ENCODE measurements around the gene CD177.
"Not testable (repeated sequence)": the region's sequence is repeated elsewhere in the genome, so short reads cannot be mapped to it uniquely, and the experiment has no call there.

Gene CD177

DNA sequence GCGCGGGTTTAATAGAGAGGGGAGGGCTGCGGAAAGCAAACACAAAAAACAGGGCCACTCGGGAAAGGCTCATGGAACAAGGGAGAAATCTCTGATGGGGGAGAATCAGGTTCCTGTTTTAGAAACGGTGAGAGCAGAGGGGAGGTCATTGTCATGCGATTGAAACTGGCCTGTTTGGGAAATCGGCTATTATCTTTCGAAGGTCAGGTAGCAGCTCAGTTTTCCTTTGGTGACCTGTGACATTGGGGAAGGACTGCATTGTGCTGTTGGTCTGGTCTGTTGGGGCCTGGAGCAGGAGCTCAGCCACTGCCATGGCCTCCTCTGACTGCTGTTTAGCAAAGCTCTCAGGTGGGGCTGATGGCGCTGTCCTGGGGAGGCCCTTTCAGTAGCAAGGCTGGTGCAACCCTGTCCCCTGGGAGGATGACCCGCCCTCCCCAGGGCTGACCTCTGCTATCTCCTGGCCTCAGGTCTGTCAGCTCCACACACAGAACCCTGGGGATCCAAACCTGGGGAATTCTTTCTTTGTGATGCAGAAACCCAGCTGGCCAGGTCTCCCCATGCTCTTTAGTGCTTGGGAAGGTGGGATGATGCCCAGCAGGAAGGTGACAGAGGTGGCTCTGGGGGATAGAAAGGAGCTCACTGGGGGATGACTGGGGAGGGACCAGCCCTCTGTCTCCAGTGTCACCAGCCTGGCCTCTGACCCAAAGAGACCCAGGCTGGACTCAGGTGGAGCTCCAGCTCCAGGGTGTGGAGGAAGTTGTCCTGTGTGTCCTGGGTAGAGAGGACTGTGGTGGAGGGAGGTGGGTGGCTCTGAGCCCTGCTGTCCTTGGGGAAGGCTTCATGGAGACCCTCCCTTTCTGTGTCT is 21.2 kb upstream of the CD177 start:
- no peak for DNase-seq

DNA sequence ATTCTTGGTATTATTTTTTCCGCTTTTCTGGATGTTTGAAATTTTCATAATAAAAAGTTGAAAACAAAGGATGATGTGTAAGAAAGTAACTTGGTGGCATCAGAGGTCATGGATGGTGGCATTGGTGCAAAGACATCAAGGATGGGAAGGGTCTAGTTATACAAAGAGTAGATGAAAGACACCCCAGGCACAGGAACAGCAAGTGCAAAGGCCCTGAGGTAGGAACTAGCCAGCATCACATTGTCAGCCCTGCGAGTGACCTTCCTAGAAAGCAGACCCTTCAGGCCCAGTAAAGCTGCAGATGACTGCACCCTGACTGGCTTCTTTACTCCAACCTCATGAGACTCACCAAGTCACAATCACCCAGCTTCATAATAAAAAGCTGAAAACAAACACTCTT is 17.0 kb upstream of the CD177 start:
- not testable (repeated sequence) for DNase-seq

DNA sequence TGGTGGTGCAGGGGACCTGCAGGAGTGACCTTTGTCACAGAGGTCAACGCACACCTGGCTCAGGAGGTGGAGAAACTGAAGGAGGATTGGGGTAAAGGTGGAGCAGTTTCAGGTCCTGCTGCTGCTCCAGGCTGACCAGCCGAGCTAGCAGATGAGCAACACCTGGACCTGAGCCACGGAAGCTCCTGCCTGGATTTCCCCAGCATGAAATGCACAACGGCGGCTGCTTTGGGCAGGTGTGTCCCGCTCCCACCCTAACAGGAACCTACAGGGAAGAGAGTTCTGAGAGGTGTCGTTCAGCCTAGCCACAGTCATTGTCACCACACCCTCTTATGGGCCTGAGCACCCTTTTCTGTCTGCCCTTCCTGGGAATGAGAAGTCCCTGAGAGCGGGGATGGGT is 15.7 kb upstream of the CD177 start:
- DNase-seq = no peak

DNA sequence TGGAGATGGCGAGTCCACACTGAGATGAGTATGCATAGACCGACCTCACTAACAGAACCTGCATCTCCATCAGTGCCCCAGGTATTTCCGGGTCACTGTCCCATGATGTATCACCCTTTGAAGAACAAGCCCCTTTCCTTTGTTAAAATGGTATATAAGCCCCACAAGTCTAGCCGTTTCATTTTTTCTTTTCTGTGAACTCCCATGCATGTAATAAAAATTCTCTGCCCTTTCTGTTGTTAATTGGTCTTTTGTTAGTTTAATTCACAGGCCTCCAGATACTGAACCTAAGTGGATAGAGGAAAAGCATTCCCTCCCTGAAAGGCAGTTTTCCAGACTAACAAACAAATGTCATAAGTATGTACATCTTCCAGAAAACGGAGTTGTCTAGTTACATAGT is 15.0 kb upstream of the CD177 start:
- no peak for DNase-seq

DNA sequence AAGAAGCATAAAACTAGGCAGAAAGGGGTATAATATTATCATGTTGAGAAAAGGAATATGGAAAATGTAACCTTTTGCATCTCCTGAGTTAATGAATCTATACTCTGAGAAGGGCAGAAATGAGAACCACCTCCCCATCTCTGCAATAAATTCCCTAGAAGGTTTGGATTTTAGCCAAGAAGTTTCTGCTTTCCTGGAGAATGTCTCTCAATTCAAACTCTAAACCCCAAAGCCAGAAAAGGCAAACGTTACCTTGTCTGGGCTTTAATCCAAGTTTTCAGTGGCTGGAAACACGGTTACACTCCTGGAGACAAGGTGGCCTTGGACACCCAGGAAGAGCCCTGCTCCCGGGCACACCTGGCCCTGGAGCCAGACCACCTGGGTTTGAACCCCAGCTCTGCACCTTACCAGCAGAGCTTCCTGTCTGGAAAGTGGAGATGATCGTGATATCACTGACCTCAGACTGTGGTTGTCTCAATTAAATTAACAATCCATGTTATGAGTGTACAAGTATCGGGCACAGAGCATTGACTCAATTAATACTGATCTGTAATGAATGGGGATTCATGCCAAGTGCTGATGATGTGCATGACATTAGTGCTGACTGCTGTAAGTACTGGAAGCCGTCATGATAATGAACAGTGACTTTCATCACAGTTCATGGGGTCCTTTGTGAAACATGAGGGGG is 14.1 kb upstream of the CD177 start:
- DNase-seq = not testable (repeated sequence)

DNA sequence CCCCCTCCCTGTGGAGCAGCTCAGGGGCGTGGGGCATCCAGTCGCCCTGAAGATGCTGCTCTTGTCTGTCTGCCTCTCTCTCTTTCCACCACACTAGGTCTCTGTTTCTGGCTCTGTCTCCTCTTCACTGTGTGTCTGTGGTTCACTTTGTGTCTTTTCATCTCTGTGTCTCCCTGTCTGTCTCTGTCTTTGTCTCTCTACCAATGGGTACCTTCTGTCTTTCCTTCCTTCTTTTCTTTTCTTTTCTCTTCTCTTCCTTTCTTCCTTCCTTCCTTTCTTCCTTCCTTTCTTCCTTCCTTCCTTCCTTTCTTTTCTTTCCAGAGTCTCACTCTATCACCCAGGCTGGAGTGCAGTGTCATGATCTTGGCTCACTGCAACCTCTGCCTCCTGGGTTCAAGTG is 13.4 kb upstream of the CD177 start:
- not testable (repeated sequence) for DNase-seq

DNA sequence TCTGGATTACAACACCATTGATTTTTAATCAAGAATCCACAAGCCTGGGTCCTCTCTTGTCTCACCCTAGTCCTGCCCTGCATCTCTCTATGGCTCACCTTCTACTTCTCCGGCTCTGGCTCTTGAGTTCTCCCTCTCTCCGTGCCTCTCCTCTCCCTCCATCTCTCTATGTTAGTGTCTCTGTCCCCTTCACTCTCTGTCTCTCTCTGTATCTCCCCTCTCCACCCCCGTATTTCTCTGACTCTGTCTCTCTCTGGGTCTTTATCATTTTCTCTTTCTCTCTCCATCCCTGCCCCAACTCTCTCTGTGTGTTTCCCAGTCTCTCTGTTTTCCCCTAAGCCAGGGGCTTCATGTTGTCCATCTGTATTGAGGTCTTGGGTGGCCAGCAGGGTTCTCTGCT is 12.4 kb upstream of the CD177 start:
- not testable (repeated sequence) for DNase-seq

DNA sequence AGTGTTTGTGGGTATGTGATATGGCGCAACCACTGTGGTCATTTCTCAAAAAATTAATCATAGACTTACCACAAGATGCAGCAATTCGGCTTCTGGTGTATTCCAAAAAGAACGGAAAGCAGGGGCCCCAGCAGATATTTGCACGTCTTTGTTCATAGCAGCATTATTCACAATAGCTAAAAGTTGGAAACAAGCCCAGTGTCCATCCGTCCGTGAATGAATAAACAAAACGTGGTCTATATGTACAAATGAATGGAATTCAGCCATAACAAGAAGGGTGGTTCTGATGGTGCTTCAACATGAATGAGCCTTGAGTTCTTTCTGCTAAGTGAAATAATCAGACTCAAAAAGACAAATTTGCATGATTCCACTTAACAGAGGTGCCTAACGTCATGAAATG is 11.4 kb upstream of the CD177 start:
- DNase-seq = peak; percentile 5

DNA sequence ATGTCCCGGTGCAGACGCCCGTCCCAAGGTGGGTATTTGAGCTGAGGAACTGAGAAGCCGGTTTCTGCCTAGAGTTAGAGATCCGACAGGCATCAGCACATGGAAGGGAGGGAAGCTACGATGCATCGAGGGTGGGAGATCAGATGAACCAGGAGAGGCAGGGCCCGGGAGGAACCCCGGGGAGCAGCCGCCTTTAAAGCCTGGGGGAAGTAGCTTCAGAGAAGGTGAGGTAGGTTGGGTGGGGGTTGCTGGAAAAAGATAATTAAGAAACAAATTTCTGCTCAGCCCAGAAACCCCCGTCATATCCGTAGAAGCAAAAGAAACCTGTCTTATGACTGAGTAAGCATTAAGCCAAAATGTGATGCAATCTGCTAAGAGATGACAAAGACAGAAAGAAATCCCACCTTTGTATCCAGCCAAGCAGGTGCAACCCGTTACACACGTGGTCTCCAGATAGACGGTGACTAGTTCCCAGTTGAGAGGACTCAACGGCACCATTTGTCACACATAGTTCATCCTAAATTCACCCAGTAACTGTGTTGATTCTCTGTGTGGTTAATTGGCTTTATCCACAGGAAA is 9.1 kb upstream of the CD177 start:
- DNase-seq = not testable (repeated sequence)

DNA sequence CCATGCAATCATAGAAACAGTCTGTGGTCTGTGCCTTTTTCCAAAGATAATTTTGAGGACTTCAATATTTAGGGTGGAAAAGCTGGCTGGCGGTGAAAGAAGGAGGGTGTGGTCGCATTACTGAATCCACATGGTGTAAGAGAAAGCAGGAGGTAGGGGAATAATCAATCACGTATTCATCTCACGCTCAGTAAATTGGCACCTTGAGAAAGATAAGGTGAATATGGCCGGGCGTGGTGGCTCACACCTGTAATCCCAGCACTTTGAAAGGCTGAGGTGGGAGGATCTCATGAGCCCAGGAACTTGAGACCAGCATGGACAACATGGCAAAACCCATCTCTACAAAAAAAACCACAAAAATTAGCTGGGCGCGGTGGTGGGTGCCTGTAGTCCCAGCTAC is 3.7 kb upstream of the CD177 start:
- DNase-seq = not testable (repeated sequence)

DNA sequence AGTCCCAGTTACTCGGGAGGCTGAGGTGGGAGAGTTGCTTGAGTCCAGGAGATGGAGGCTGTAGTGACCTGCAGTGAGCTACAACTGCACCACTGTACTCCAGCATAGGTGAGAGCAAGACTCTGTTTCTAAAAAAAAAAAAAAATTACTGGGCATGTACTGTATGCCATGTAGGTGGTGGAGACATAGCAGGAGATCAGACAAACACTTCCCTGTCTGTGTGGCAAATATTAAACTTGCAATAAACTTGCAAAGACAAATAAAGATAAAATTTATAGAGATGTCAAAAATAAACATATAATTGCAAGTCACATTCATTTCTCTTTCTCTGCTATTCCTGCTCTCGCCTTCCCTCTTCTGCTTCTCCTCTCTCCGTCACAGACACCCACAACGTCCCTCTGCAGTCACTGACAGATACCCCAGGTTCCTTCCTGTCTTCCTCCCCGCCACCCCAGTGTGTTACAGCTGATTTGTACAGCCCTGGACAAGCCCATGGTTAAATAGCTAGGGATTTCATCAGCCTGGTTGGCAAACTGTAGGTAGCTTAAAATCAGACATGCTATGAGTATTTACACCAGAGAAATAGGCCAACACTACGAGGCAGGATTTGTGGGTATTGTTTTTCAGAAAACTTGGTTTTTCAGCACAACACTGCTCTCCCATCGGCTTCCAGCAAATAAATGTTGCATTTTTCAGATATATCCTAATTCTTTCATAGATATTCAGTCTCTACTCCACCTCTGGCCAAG is 1.3 kb upstream of the CD177 start:
- no peak for DNase-seq

DNA sequence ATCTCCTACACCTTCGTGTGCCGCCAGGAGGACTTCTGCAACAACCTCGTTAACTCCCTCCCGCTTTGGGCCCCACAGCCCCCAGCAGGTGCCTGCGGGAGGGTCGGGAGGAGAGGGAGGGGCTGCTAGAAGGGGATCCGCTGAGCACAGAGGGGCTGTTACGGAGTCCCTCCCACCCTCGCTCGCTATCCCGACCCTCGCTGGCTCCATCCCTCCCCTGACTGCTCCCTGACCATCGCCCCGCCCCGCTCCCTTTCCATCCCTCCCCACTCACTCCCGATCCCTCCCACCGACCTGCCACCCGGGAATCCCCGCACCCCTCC is 780 bp downstream of the CD177 start:
- DNase-seq = no peak

DNA sequence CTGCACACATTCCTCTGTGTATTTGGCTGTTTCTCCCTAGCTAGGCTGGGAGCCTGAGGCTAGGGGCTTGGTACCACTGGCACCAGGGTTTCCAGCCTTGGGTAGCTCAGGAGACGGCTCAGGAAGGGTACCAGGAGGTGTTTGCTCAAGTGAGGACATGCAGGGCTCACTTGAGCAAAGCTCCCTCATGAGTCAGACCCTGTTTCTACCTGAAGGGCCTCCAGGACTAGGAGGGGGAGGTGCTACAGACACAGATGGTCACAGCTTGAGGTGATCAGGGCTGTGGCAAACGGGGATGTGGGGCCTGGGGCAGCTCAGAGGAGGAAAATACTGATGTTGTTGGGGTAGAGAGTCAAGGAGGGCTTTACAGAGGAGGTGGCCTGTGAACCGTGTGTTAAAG is 3.3 kb downstream of the CD177 start:
- DNase-seq = not testable (repeated sequence)

DNA sequence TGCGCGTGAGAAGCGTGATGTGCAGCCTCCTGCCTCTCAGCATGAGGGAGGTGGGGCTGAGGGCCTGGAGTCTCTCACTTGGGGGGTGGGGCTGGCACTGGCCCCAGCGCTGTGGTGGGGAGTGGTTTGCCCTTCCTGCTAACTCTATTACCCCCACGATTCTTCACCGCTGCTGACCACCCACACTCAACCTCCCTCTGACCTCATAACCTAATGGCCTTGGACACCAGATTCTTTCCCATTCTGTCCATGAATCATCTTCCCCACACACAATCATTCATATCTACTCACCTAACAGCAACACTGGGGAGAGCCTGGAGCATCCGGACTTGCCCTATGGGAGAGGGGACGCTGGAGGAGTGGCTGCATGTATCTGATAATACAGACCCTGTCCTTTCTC is 8.7 kb downstream of the CD177 start:
- peak; percentile 47 for DNase-seq

DNA sequence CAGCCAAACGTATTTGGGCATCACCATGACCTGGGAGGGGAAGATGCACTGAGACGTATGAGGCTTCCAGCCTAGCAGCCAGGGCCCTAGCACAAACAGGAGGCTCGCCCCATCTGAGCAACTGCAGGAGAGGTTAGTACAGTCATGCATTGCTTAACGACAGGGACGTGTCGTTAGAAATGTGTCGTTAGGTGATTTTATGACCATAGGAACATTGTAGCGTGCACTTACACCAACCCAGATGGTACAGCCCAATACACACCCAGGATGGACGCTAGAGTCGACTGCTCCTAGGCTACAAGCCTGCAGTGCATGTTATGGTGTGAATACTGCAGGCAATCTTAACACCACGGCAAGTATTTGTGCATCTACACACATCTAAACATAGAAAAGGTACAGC is 9.3 kb downstream of the CD177 start:
- no peak for DNase-seq

DNA sequence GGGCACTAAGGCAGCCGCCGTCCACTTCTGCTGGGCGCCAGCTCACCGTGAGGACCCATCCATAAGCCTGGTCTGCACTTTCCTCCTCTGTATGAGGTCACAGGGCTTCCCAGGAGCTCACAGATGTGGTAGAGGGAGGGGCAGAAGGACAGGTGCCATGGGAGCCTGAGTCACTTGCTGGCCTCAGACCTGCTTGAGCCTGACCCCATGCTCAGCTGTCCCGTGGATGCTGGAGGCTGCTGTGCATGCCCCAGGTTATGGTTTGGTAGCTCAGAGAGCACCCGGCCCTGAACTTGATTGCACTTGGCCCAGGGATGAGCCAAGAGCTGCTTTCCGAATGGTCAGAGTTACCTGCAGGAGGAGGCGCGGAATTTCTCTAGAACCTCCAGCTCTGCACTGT is 12.2 kb downstream of the CD177 start:
- DNase-seq = not testable (repeated sequence)

DNA sequence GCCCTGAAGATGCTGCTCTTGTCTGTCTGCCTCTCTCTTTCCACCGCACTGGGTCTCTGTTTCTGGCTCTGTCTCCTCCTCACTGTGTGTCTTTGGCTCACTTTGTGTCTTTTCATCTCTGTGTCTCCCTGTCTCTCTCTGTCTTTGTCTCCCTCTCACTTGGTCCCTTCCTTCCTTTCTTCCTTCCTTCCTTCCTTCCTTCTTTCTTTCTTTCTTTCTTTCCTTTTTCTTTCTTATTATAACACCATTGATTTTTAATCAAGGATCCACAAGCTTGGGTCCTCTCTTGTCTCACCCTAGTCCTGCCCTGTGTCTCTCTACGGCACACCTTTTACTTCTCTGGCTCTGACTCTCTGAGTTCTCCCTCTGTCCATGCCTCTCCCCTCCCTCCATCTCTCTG is 14.3 kb downstream of the CD177 start:
- DNase-seq = no peak

DNA sequence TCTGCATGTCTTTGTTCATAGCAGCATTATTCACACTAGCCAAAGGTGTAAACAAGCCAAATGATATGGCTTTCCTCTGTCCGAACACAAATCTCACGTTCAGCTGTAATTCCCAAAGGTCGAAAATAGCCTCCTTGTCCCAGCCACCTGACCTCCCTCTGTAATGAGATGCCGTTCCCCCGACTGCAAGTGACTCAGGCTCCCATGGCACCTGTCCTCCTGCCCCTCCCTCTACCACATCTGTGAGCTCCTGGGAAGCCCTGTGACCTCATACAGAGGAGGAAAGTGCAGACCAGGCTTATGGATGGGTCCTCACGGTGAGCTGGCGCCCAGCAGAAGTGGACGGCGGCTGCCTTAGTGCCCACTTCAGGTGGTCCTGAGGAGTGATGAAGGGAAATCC is 15.4 kb downstream of the CD177 start:
- not testable (repeated sequence) for DNase-seq

DNA sequence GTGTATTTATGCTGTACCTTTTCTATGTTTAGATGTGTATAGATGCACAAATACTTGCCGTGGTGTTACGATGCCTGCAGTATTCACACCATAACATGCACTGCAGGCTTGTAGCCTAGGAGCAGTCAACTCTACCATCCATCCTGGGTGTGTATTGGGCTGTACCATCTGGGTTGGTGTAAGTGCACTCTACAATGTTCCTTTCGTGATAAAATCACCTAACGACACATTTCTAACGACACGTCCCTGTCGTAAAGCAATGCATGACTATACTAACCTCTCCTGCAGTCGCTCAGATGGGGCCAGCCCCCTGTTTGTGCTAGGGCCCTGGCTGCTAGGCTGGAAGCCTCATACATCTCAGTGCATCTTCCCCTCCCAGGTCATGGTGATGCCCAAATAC is 18.4 kb downstream of the CD177 start:
- no peak for DNase-seq

DNA sequence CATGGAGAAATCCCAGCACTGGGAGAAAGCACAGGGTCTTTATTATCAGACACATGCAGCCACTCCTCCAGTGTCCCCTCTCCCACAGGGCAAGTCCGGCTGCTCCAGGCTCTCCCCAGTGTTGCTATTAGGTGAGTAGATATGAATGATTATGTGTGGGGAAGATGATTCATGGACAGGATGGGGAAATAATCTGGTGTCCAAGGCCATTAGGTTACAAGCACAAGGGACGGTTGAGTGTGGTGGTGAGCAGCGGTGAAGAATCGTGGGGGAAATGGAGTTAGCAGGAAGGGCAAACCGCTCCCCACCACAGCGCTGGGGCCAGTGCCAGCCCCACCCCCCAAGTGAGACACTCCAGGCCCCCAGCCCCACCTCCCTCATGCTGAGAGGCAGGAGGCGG is 19.0 kb downstream of the CD177 start:
- DNase-seq = no peak

DNA sequence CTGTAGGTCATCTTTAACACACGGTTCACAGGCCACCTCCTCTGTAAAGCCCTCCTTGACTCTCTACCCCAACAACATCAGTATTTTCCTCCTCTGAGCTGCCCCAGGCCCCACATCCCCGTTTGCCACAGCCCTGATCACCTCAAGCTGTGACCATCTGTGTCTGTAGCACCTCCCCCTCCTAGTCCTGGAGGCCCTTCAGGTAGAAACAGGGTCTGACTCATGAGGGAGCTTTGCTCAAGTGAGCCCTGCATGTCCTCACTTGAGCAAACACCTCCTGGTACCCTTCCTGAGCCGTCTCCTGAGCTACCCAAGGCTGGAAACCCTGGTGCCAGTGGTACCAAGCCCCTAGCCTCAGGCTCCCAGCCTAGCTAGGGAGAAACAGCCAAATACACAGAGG is 24.1 kb downstream of the CD177 start:
- DNase-seq = not testable (repeated sequence)

DNA sequence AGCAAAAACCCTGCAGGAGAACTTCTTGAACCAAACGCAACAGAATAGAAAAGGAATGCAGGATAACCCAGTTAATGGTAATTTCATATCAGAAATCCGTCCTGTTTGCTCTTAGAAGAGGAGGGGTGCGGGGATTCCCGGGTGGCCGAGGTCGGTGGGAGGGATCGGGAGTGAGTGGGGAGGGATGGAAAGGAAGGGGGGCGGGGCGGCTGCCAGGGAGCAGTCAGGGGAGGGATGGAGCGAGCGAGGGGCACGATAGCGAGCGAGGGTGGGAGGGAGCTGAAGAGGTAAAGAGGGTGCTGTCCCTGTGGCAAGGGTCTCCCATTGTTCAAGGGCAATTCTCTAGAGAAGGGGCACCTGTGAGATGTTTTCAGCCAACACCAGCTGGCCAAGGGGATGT is 26.5 kb downstream of the CD177 start:
- no peak for DNase-seq

DNA sequence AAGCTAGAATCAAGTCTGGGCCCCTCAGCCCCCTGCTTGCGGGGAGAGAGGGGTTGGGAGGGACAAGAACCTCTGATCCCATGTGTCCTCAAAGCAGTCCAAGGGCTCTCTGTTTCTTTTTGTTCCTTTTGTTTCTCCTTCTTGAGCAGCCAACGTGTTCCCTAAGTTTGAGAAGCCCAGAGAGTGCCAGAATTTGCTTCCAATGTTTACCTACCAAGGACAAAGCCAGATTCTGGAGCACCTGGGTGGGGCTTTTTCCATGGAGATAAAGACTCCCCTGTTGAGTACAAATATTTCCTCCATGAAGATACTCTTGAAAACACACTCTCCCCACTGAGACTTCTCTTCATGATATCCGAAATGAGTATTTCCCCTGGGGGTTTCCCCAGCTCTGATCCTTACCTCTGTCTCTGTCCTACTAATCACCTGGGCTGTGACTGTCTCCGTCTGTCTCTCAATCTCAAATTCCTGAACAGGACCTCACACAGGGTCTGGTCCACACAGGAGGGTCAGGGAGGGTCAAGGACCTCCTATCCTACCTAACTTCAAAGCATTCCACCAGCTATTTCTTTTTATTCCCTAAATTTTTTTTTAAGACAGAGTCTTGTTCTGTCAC is 27.4 kb downstream of the CD177 start:
- DNase-seq = no peak

Measured in kidney glomerular epithelial cell (primary cell).